CD14-positive monocyte (primary cell): ENCODE data around the gene VCL. TPM values are rescaled to one million over a fixed set of nuclear protein-coding genes. Genes with fewer than 3 reads are reported as not detected.

Source experiments
- DNase-seq, 3 donors: peaks; one replicate each; pipeline ENCODE4 v3.0.0-alpha.2; 2011 to 2022
- H2AFZ ChIP-seq: 2 replicates; pipeline ENCODE4 v1.6.0; 2012; ENCODE audit warnings: mild to moderate bottlenecking, low read depth, low read length, inconsistent platforms; ENCODE audit not compliant: insufficient read depth, poor library complexity, severe bottlenecking
- H3K27ac ChIP-seq, 2 donors: 1 replicate in 1 of 2; 2 replicates in 1 of 2; pipeline ENCODE4 v1.5.1; 2012 to 2013; ENCODE audit warnings: low read length in 2 of 2, control low read depth in 1 of 2, inconsistent platforms in 1 of 2, low read depth in 1 of 2, mild to moderate bottlenecking in 1 of 2
- H3K27me3 ChIP-seq, 2 donors: one replicate each; pipeline versions ENCODE4 v1.6.0 to v1.6.1; 2011 to 2013; ENCODE audit warnings: low read length in 2 of 2; ENCODE audit not compliant: control insufficient read depth in 2 of 2, insufficient read depth in 2 of 2
- H3K36me3 ChIP-seq, 2 donors: replicated peaks in 1 of 2; 1 replicate in 1 of 2; 2 replicates in 1 of 2; pipeline versions ENCODE4 v1.5.1 to v1.6.1; 2012 to 2013; ENCODE audit warnings: low read length in 2 of 2, control low read depth in 1 of 2, inconsistent platforms in 1 of 2, mild to moderate bottlenecking in 1 of 2; ENCODE audit not compliant: insufficient read depth in 2 of 2, control insufficient read depth in 1 of 2
- H3K4me1 ChIP-seq, 2 donors: 1 replicate in 1 of 2; 2 replicates in 1 of 2; pipeline versions ENCODE4 v1.5.1 to v1.6.1; 2012 to 2013; ENCODE audit warnings: low read length in 2 of 2, control low read depth in 1 of 2, inconsistent platforms in 1 of 2, mild to moderate bottlenecking in 1 of 2, moderate library complexity in 1 of 2; ENCODE audit not compliant: insufficient read depth in 2 of 2, control insufficient read depth in 1 of 2
- H3K4me2 ChIP-seq: replicated peaks from 2 replicates; pipeline ENCODE3; 2012; ENCODE audit warnings: low read length, moderate library complexity, mild to moderate bottlenecking; ENCODE audit not compliant: poor library complexity, severe bottlenecking; ENCODE audit errors: extremely low read depth
- H3K4me3 ChIP-seq, 3 experiments: fragments of 200-600 bp in 1 of 3; sonication (generic) in 1 of 3; replicated peaks in 1 of 3; 1 replicate in 2 of 3; 2 replicates in 1 of 3; pipeline ENCODE4 v1.5.1; 2011 to 2013; ENCODE audit warnings: low read length in 3 of 3, mild to moderate bottlenecking in 3 of 3, control low read depth in 2 of 3, low read depth in 2 of 3, inconsistent platforms in 1 of 3, moderate library complexity in 1 of 3
- H3K79me2 ChIP-seq: 2 replicates; pipeline ENCODE4 v1.6.0; 2012; ENCODE audit warnings: mild to moderate bottlenecking, control low read depth, inconsistent platforms, low read length, moderate library complexity; ENCODE audit not compliant: insufficient read depth
- H3K9ac ChIP-seq: 2 replicates; pipeline ENCODE4 v1.6.0; 2017; ENCODE audit warnings: low read length, mild to moderate bottlenecking; ENCODE audit not compliant: insufficient read depth, poor library complexity, severe bottlenecking
- H3K9me3 ChIP-seq, 2 donors: replicated peaks in 1 of 2; 1 replicate in 1 of 2; 2 replicates in 1 of 2; pipeline versions ENCODE4 v1.5.1 to v1.6.1; 2012 to 2013; ENCODE audit warnings: low read length in 2 of 2, control low read depth in 1 of 2; ENCODE audit not compliant: control insufficient read depth in 1 of 2, insufficient read depth in 1 of 2
- H4K20me1 ChIP-seq: 2 replicates; pipeline ENCODE4 v1.6.0; 2012; ENCODE audit warnings: mild to moderate bottlenecking, low read length, control low read depth, moderate library complexity; ENCODE audit not compliant: insufficient read depth
- H3K27ac Mint-ChIP-seq, 7 donors: one replicate each; pipeline ENCODE4 v1.8.0; 2020; ENCODE audit warnings: mild to moderate bottlenecking in 7 of 7, mixed read lengths in 7 of 7, moderate library complexity in 6 of 7, inconsistent platforms in 2 of 7
- H3K27me3 Mint-ChIP-seq, 3 donors: one replicate each; pipeline ENCODE4 v1.8.0; 2021 to 2022; ENCODE audit warnings: low read depth in 3 of 3, mild to moderate bottlenecking in 3 of 3, mixed read lengths in 3 of 3, moderate library complexity in 3 of 3, inconsistent platforms in 1 of 3
- H3K36me3 Mint-ChIP-seq, 2 donors: one replicate each; pipeline ENCODE4 v1.8.0; 2020; ENCODE audit warnings: mixed read lengths in 2 of 2, inconsistent platforms in 1 of 2, mild to moderate bottlenecking in 1 of 2
- H3K4me1 Mint-ChIP-seq: one replicate; pipeline ENCODE4 v1.8.0; 2020; ENCODE audit warnings: mild to moderate bottlenecking, mixed read lengths
- H3K4me3 Mint-ChIP-seq, 2 donors: one replicate each; pipeline ENCODE4 v1.8.0; 2020; ENCODE audit warnings: mild to moderate bottlenecking in 2 of 2, mixed read lengths in 2 of 2, moderate library complexity in 1 of 2
- H3K9me3 Mint-ChIP-seq, 7 donors: one replicate each; pipeline ENCODE4 v1.8.0; 2020 to 2022; ENCODE audit warnings: mixed read lengths in 7 of 7, mild to moderate bottlenecking in 6 of 7, moderate library complexity in 6 of 7, inconsistent platforms in 2 of 7
- CTCF ChIP-seq: fragments of 200-600 bp; IDR thresholded peaks from one replicate; pipeline ENCODE4 v1.8.0; 2022; ENCODE audit warnings: antibody characterized with exemption, mild to moderate bottlenecking
- WGBS: methylation state at CpG from one replicate; pipeline ENCODE4 v1.1.5; 2013; ENCODE audit warnings: missing lambda C conversion rate; ENCODE audit not compliant: insufficient coverage; 5-methylcytosine and 5-hydroxymethylcytosine counted together
- intact Hi-C, 2 donors: fragments of 100-400 bp; cut with micrococcal nuclease; formaldehyde crosslinking; loops; one replicate each; pipeline versions ENCODE4 v1.15.0 to v1.15.1; 2023
- polyA plus RNA-seq, 3 donors: library from polyadenylated mRNA; depleted of rRNA in 1 of 3; unstranded in 2 of 3; stranded (reverse) in 1 of 3; fragments of 300-500 nt in 2 of 3; fragments of >200 nt in 1 of 3; fragmentation: Illumina TruSeq in 2 of 3; gene quantifications; 1 replicate in 2 of 3; 2 replicates in 1 of 3; pipeline ENCODE4 v1.2.3, GENCODE V29; 2012 to 2021

The VCL gene
- polyA plus RNA-seq, 3 donors: 39.1 to 68.4 (median 52.8) TPM

- TF ChIP-seq CTCF: no peak
- H3K4me2 ChIP-seq: no peak overlapping the region
- Mint-ChIP-seq H3K27ac (no peak overlapping the region), H3K9me3 (no peaks in the 10 kb centered on the region), H3K27me3 (no peaks in the 10 kb centered on the region), H3K4me3 (no peak overlapping the region), H3K36me3 (peaks cover 48 to 69% of the 10 kb centered on the region in 2 donors), H3K4me1 (peaks cover 11% of the 10 kb centered on the region)
- no peak overlapping the region for H3K9ac ChIP-seq
- H3K4me3 ChIP-seq: no peak overlapping the region
- no peaks in the 10 kb centered on the region for H3K9me3 ChIP-seq
- H4K20me1 ChIP-seq: peaks cover 43% of the 10 kb centered on the region
- intact Hi-C loops: loop anchor here in 1 of 2 donors (10.0 kb wide), 1 partner anchor 239 kb away; no protein-coding TSS in a partner anchor
- no peak for DNase-seq
- peaks cover 49 to 75% of the 10 kb centered on the region in 2 donors for H3K36me3 ChIP-seq
- peaks cover 7% of the 10 kb centered on the region for H3K79me2 ChIP-seq
- no peak overlapping the region for H3K27ac ChIP-seq
- 100% methylated on average over 1 of the region's 2 CpGs for WGBS
- H3K4me1 ChIP-seq: no peaks in the 10 kb centered on the region
- H3K27me3 ChIP-seq: no peaks in the 10 kb centered on the region
- H2AFZ ChIP-seq: no peak overlapping the region
These were observed 85.4 kb downstream of the VCL start for GRCh38 chr10:74083304-74083703.

- no peak overlapping the region for H3K27ac Mint-ChIP-seq
- Histone ChIP-seq H3K27me3 (no peaks in the 10 kb centered on the region), H3K4me2 (no peak overlapping the region), H3K36me3 (peaks cover 62 to 80% of the 10 kb centered on the region in 2 donors), H4K20me1 (peaks cover 41% of the 10 kb centered on the region), H3K4me1 (no peaks in the 10 kb centered on the region), H3K9ac (no peak overlapping the region), H3K4me3 (no peak overlapping the region), H2AFZ (no peak overlapping the region), H3K27ac (no peak overlapping the region), H3K79me2 (peaks cover 4% of the 10 kb centered on the region), H3K9me3 (no peaks in the 10 kb centered on the region)
- H3K9me3 Mint-ChIP-seq: no peaks in the 10 kb centered on the region
- H3K4me3 Mint-ChIP-seq: no peak overlapping the region
- H3K27me3 Mint-ChIP-seq: no peaks in the 10 kb centered on the region
- peaks cover 1% of the 10 kb centered on the region for H3K4me1 Mint-ChIP-seq
- peaks cover 56 to 74% of the 10 kb centered on the region in 2 donors for H3K36me3 Mint-ChIP-seq
- no peak for DNase-seq
- TF ChIP-seq CTCF: no peak
- no CpG with 5 or more reads among the region's 3 CpGs for WGBS
- intact Hi-C loops: loop anchor here in 1 of 2 donors (10.0 kb wide), 1 partner anchor 240 kb away; no protein-coding TSS in a partner anchor
These were observed 87.0 kb downstream of the VCL start for GRCh38 chr10:74084955-74085354.
